Measurements from ENCODE around the gene TRMT2A. TPM values are rescaled to one million over a fixed set of nuclear protein-coding genes. Genes with fewer than 3 reads are reported as not detected.

The TRMT2A gene
- total and polyA plus RNA-seq, 2 donors from 2014 or later, result 37.3 to 50.0 TPM

- DNase-seq (no peak), FAIRE-seq (no peak)
- Histone ChIP-seq H3K4me3 (ENCODE audit: low read length in 3 of 3) (no peak overlapping the region), H3K36me3 (ENCODE audit: control insufficient read depth in 2 of 3, insufficient read depth in 3 of 3, low read length in 3 of 3) (peaks cover 0 to 10% (median 0%) of the 10 kb centered on the region in 3 donors), H3K9ac (ENCODE audit: low read length in 3 of 3) (no peak overlapping the region), H3K27ac (ENCODE audit: low read depth in 2 of 2, low read length in 2 of 2) (no peak overlapping the region), H3K4me1 (ENCODE audit: control insufficient read depth in 2 of 3, insufficient read depth in 2 of 3, low read depth in 1 of 3, low read length in 3 of 3) (no peaks in the 10 kb centered on the region), H3K9me3 (ENCODE audit: control insufficient read depth in 2 of 3, insufficient read depth in 1 of 3, low read length in 3 of 3) (no peaks in the 10 kb centered on the region), H3K27me3 (ENCODE audit: control insufficient read depth, insufficient read depth, low read length) (no peaks in the 10 kb centered on the region)
- TF ChIP-seq, protein P1, sequence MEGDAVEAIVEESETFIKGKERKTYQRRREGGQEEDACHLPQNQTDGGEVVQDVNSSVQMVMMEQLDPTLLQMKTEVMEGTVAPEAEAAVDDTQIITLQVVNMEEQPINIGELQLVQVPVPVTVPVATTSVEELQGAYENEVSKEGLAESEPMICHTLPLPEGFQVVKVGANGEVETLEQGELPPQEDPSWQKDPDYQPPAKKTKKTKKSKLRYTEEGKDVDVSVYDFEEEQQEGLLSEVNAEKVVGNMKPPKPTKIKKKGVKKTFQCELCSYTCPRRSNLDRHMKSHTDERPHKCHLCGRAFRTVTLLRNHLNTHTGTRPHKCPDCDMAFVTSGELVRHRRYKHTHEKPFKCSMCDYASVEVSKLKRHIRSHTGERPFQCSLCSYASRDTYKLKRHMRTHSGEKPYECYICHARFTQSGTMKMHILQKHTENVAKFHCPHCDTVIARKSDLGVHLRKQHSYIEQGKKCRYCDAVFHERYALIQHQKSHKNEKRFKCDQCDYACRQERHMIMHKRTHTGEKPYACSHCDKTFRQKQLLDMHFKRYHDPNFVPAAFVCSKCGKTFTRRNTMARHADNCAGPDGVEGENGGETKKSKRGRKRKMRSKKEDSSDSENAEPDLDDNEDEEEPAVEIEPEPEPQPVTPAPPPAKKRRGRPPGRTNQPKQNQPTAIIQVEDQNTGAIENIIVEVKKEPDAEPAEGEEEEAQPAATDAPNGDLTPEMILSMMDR (IDR thresholded peaks at IDR 0.05; ENCODE audit: borderline replicate concordance, extremely low read depth, insufficient read depth), result no peak
- intact Hi-C loops (cut with DNase I), result no loop called here
Observed at GRCh38 chr22:20065896-20066616, 51.0 kb downstream of the TRMT2A start.

- Histone ChIP-seq H3K27ac (ENCODE audit: low read depth in 2 of 2, low read length in 2 of 2) (no peak overlapping the region), H3K4me1 (ENCODE audit: control insufficient read depth in 2 of 3, insufficient read depth in 2 of 3, low read depth in 1 of 3, low read length in 3 of 3) (no peaks in the 10 kb centered on the region), H3K27me3 (ENCODE audit: control insufficient read depth, insufficient read depth, low read length) (no peaks in the 10 kb centered on the region), H3K4me3 (ENCODE audit: low read length in 3 of 3) (no peak overlapping the region), H3K9me3 (ENCODE audit: control insufficient read depth in 2 of 3, insufficient read depth in 1 of 3, low read length in 3 of 3) (no peaks in the 10 kb centered on the region), H3K9ac (ENCODE audit: low read length in 3 of 3) (no peak overlapping the region), H3K36me3 (ENCODE audit: control insufficient read depth in 2 of 3, insufficient read depth in 3 of 3, low read length in 3 of 3) (peaks cover 0 to 10% (median 0%) of the 10 kb centered on the region in 3 donors)
- FAIRE-seq (no peak), DNase-seq (no peak)
- intact Hi-C loops (cut with DNase I), result no loop called here
- TF ChIP-seq, protein P1 (IDR thresholded peaks at IDR 0.05; ENCODE audit: borderline replicate concordance, extremely low read depth, insufficient read depth), result no peak
Observed at GRCh38 chr22:20064545-20065262, 52.3 kb downstream of the TRMT2A start.

- Histone ChIP-seq H3K9me3 (ENCODE audit: control insufficient read depth in 2 of 3, insufficient read depth in 1 of 3, low read length in 3 of 3) (no peaks in the 10 kb centered on the region), H3K27me3 (ENCODE audit: control insufficient read depth, insufficient read depth, low read length) (no peaks in the 10 kb centered on the region), H3K9ac (ENCODE audit: low read length in 3 of 3) (no peak overlapping the region), H3K4me3 (ENCODE audit: low read length in 3 of 3) (no peak overlapping the region), H3K36me3 (ENCODE audit: control insufficient read depth in 2 of 3, insufficient read depth in 3 of 3, low read length in 3 of 3) (peaks cover 0 to 13% (median 0%) of the 10 kb centered on the region in 3 donors), H3K27ac (ENCODE audit: low read depth in 2 of 2, low read length in 2 of 2) (no peak overlapping the region), H3K4me1 (ENCODE audit: control insufficient read depth in 2 of 3, insufficient read depth in 2 of 3, low read depth in 1 of 3, low read length in 3 of 3) (no peaks in the 10 kb centered on the region)
- DNase-seq (no peak), FAIRE-seq (no peak)
- intact Hi-C loops (cut with DNase I), result no loop called here
- TF ChIP-seq, protein P1 (IDR thresholded peaks at IDR 0.05; ENCODE audit: borderline replicate concordance, extremely low read depth, insufficient read depth), result no peak
Observed at GRCh38 chr22:20064140-20064480, 52.9 kb downstream of the TRMT2A start.

Data from kidney (tissue), 14 donors.